Right cardiac atrium (tissue), 5 donors: ENCODE measurements around the gene SLC15A2. TPM values are rescaled to one million over a fixed set of nuclear protein-coding genes. Genes with fewer than 3 reads are reported as not detected.

Experiments used
- ATAC-seq, 2 donors: fragments of 200-7000 bp; cut with Tn5 transposase; one replicate each; pipeline versions ENCODE4 v1.8.0 to v1.9.1; 2020; ENCODE audit warnings: moderate library complexity in 2 of 2, mild to moderate bottlenecking in 1 of 2
- DNase-seq, 3 donors: peaks; one replicate each; pipeline ENCODE4 v3.0.0-alpha.2; 2020
- H3K27ac ChIP-seq: one replicate; pipeline ENCODE4 v1.5.1; 2013; ENCODE audit warnings: mild to moderate bottlenecking, low read length, control low read depth, moderate library complexity
- H3K27me3 ChIP-seq: one replicate; pipeline ENCODE4 v1.6.1; 2013; ENCODE audit not compliant: control insufficient read depth, insufficient read depth
- H3K4me1 ChIP-seq: one replicate; pipeline ENCODE4 v1.6.1; 2013; ENCODE audit warnings: low read length; ENCODE audit not compliant: control insufficient read depth, insufficient read depth
- H3K4me3 ChIP-seq: one replicate; pipeline ENCODE4 v1.5.1; 2013; ENCODE audit warnings: low read length, control low read depth
- H3K9me3 ChIP-seq: one replicate; pipeline ENCODE4 v1.6.1; 2013; ENCODE audit warnings: low read length; ENCODE audit not compliant: control insufficient read depth
- WGBS: extraction: QIAGEN DNeasy Blood & Tissue Kit; methylation state at CpG from one replicate; pipeline ENCODE4 v1.1.7; 2013; 5-methylcytosine and 5-hydroxymethylcytosine counted together
- intact Hi-C, 4 donors: fragments of 100-400 bp; cut with DNase I; formaldehyde crosslinking; loops; one replicate each; pipeline versions ENCODE4 v1.11.0 to v1.14.0; 2022 to 2023
- polyA plus RNA-seq: library from polyadenylated mRNA; stranded (reverse); fragments of 200-250 nt; gene quantifications from one replicate; pipeline ENCODE4 v1.2.3, GENCODE V29; 2013
- total RNA-seq, 4 donors: library from RNA; stranded (reverse); fragmentation: NEBNext Ultra II Directional; extraction: Animal tissue kit (Norgen Biotek cat#: 25700); gene quantifications; one replicate each; pipeline ENCODE4 v1.2.1, GENCODE V29; 2021
- donor health status: healthy with polysubstance abuse.
- donor health status: DM: no; HTN: yes; CAD: no.
- donor health status: DM: no; HTN: no; CAD: no.
- donor health status: DM: no; HTN: yes; CAD: no; lungs with severe emphysema.
- donor health status: DM: yes; HTN: yes; CAD: no.

SLC15A2 gene
- total and polyA plus RNA-seq, 5 donors: 0.56 to 8.5 (median 5.1) TPM

DNA sequence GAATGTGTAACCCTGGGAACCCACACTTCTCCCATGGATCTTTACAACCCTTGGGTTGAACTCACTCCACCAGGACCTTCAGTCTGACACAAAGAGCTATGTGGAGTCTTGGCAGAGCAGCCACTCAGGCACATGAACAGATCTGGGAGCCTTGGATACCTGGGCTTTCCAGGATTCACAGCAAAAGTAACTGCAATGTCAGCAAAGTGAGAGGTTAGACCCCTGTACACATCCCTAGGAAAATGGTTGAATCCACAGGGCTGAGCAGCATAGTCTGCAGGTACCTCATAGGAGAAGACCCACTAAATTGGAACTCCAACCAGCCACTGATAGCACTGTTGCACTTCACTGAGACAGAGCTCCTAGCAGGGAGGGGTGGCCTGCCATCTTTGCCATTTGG is 68.2 kb downstream of the SLC15A2 start:
- ATAC-seq (no peak), DNase-seq (peak in 1 of 3 donors; percentile 19)
- Histone ChIP-seq H3K4me3 (no peak overlapping the region), H3K27ac (no peak overlapping the region), H3K4me1 (no peaks in the 10 kb centered on the region), H3K9me3 (no peaks in the 10 kb centered on the region), H3K27me3 (no peaks in the 10 kb centered on the region)
- intact Hi-C loops: no loop called here

DNA sequence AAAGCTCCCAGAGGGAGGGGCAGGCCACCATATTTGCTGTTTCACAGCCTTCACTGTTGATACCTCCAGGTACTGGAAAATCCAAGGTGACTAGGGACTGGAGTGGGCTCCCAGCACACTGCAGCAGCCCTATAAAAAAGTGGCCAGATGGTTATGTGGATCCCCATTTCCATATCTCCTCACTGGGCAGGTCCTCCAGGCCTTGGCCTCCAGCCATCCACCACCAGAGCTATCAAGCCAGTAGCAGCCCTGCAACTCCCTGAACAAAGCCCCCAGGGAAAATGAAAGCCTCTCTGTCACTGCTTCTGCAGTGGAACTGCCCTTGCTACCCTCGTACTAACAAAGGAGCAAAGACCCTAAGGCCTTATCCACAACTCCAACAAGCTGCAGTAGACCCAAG is 69.4 kb downstream of the SLC15A2 start:
- Histone ChIP-seq H3K9me3 (no peaks in the 10 kb centered on the region), H3K27me3 (no peaks in the 10 kb centered on the region), H3K4me1 (no peaks in the 10 kb centered on the region), H3K4me3 (no peak overlapping the region), H3K27ac (no peak overlapping the region)
- no peak for ATAC-seq
- WGBS: 46% methylated on average over 1 of the region's 1 CpG
- intact Hi-C loops: no loop called here
- peak in 1 of 3 donors; percentile 42 for DNase-seq

DNA sequence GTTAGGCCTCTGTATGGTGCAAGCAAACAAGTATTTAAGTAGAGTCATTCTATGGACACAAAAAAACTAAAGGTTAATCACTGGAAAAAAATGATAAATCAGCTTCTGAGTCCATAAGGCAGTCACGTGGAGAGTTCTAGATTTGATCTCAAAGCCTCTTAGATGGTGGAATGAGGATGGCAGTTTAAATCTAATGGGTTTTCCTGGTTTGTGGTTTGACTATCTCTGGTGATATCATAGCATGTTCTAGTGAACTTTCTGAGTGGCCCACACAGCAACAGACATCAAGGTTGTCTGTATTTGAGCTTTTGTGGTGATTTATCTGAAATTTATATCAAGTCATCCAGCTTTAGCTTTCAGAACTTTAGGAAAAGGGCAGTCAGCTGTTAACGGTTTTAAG is 75.4 kb downstream of the SLC15A2 start:
- no peak for DNase-seq
- Histone ChIP-seq H3K9me3 (no peaks in the 10 kb centered on the region), H3K4me1 (no peaks in the 10 kb centered on the region), H3K27me3 (no peaks in the 10 kb centered on the region), H3K4me3 (no peak overlapping the region), H3K27ac (no peak overlapping the region)
- 76% methylated on average over 2 of the region's 2 CpGs for WGBS
- intact Hi-C loops: no loop called here
- ATAC-seq: no peak

DNA sequence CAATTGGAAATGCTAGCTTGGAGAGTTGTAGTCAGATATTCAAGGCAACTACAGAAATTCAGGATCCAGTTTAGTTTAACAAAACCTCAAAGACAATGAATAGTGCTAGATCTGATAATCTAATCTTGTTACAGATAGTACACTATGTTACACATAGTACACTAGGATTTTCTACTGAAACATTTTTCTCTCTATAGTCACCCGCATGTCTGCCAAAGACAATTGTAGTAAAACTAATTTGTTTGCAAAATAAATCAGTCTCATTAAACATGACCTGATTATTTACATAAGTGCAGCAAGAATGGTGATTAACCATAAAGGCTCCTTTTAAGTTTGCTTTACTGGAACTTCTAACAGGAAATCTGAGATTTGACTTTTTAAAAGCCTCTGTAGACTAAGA is 75.8 kb downstream of the SLC15A2 start:
- 89% methylated on average over 1 of the region's 1 CpG for WGBS
- Histone ChIP-seq H3K27me3 (no peaks in the 10 kb centered on the region), H3K4me1 (no peaks in the 10 kb centered on the region), H3K27ac (no peak overlapping the region), H3K9me3 (no peaks in the 10 kb centered on the region), H3K4me3 (no peak overlapping the region)
- ATAC-seq (no peak), DNase-seq (no peak)
- intact Hi-C loops: no loop called here

DNA sequence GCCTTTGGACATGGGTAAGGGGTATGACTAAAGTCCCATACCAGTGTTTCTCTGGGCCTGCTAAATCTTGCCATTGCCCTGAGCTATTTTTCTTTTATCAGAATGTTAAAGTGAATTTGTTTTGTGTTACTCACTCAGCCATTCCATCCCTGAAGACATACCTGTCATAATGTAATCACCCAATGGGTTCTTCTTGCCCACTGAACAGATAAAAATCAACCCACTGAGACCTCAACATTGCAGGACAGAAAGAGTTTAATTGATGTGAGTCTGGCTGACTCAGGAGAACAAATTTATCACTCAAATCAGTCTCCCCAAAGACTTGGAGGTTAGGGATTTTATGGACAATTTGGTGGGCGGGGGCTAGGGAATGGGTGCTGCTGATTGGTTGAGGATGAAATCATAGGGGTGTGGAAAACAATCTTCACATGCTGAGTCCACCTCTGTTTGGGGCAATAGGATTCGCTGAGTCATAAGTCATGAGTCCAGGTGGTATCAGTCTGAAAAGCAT is 80.5 kb downstream of the SLC15A2 start:
- Histone ChIP-seq H3K9me3 (no peaks in the 10 kb centered on the region), H3K4me3 (no peak overlapping the region), H3K27me3 (no peaks in the 10 kb centered on the region), H3K4me1 (no peaks in the 10 kb centered on the region), H3K27ac (no peak overlapping the region)
- ATAC-seq: no peak
- intact Hi-C loops: no loop called here
- WGBS: 89% methylated on average over 2 of the region's 2 CpGs
- no peak for DNase-seq

DNA sequence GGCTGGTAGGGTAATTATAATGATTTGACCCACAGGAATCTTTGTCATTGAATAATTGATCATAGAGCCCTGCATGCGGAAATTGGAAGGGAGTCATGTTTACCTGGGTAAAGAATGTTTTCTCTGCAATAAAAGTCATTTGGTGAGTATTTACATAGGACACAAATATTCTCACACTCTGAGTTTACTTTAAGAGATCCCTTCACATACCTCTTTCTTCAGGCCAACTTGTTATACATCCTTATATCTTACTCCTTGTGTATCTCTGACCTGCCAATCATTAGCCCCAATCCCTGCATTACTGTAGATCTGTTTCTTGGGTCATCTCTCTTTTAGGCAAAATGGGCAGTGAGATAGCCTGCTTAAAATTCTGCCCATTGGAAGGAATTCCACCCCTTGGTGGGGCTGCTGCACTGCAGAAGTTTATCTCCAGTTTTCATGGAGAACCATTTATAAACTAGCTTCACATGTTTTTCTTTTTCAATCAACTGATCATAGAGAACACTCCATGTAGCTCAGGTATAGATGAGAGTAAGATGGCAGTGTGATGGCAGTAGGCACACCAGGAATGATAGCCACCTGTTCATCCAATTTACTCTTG is 81.6 kb downstream of the SLC15A2 start:
- WGBS: 92% methylated on average over 1 of the region's 1 CpG
- intact Hi-C loops: no loop called here
- no peaks in the 10 kb centered on the region for H3K27me3 ChIP-seq

DNA sequence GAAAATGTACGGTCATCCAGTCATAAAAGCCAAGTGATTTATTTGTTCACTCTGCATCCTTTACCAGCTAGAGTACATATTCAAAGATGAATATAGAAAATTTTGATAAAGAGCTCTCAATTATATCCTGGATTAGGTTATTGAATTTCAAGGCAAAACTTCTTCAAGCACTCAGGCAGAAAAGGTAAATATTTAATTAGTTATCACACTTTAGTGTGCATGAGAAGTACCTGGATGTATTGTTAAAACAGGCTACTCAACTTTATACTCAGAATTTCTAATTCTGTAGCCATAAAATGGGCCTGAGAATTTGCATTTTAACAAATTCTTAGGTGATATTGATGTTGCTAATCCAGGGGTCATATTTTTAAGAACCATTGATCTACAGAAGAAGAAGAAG is 82.5 kb downstream of the SLC15A2 start:
- Histone ChIP-seq H3K27ac (no peak overlapping the region), H3K27me3 (no peaks in the 10 kb centered on the region), H3K4me1 (no peaks in the 10 kb centered on the region), H3K4me3 (no peak overlapping the region), H3K9me3 (no peaks in the 10 kb centered on the region)
- DNase-seq (no peak), ATAC-seq (no peak)
- 96% methylated on average over 1 of the region's 1 CpG for WGBS
- intact Hi-C loops: no loop called here

More for the DNA sequence above, 81.6 kb downstream of the SLC15A2 start:
- no peak overlapping the region for H3K27ac ChIP-seq
- no peaks in the 10 kb centered on the region for H3K4me1 ChIP-seq
- no peak for DNase-seq
- ATAC-seq: no peak
- no peaks in the 10 kb centered on the region for H3K9me3 ChIP-seq
- no peak overlapping the region for H3K4me3 ChIP-seq

DNA sequence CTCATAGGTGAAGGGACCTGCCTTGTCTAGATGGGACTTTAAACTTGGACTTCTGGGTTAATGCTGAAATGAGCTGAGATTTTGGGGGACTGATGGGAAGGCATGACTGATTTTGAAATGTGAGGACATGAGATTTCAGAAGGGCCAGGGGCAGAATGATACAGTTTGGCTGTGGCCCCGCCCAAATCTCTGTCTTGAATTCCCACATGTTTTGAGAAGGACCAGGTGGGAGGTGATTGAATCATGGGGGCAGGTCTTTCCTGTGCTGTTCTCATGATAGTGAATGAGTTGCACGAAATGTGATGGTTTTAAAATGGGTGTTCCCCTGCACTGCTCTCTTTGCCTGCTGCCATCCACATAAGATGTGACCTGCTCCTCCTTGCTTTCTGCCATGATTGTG is 85.0 kb downstream of the SLC15A2 start:
- ATAC-seq: no peak
- H3K27me3 ChIP-seq: no peaks in the 10 kb centered on the region
- no peak overlapping the region for H3K4me3 ChIP-seq
- 72% methylated on average over 2 of the region's 2 CpGs for WGBS
- intact Hi-C loops: no loop called here
- H3K9me3 ChIP-seq: no peaks in the 10 kb centered on the region
- DNase-seq: no peak
- H3K4me1 ChIP-seq: no peaks in the 10 kb centered on the region
- H3K27ac ChIP-seq: no peak overlapping the region

DNA sequence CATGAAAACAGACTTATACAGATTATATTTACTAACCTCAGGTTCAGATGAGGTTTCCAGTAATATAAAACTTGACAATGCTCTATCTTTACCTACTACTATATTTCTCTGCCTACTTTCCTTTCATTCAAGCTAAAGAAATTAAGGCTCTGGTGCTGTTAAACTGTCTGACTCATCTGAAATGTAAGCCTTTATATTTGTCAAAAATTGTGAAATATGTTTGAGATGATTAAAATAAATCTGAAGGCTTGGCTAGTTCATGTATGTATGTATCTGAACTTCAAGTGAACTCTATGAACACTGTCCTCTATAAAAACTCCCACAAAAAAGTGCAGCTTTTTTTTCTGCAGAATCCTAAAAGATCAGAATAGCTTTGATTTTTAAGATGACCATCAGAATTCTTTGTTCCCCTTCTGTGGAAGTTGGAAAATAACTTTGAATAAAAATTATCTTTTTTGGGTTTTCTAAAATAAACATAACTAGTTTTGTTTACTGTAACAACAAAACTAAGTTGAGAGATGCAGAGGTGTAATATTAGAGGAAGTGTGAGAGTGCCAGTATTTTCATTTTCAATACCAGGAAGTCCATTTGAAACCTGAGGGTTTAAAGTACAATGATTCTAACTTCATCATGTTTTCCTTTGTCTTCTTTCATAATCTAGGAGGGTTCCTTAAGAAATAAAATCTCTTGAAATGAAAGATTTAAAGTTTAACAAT is 85.7 kb downstream of the SLC15A2 start:
- Histone ChIP-seq H3K27ac (no peak overlapping the region), H3K4me1 (no peaks in the 10 kb centered on the region), H3K27me3 (no peaks in the 10 kb centered on the region), H3K4me3 (no peak overlapping the region), H3K9me3 (no peaks in the 10 kb centered on the region)
- ATAC-seq (no peak), DNase-seq (no peak)
- intact Hi-C loops: no loop called here

DNA sequence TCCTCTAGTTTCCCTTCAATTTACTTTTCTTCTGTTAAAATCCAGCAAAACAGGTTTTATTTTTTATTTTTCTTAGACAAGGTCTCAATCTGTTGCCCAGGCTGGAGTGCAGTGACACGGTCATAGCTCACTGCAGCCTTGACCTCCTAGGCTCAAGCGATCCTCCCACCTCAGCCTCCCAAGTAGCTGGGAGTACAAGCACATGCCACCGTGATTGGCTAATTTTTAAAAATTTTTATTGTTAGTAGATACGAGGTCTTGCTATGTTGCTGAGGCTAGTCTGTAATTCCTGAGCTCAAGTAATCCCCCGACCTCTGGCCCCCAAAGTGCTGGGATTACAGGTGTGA is 86.2 kb downstream of the SLC15A2 start:
- no peaks in the 10 kb centered on the region for H3K27me3 ChIP-seq
- H3K27ac ChIP-seq: no peak overlapping the region
- 75% methylated on average over 5 of the region's 5 CpGs for WGBS
- intact Hi-C loops: no loop called here
- ATAC-seq (no peak), DNase-seq (no peak)
- H3K9me3 ChIP-seq: no peaks in the 10 kb centered on the region
- no peak overlapping the region for H3K4me3 ChIP-seq
- no peaks in the 10 kb centered on the region for H3K4me1 ChIP-seq

DNA sequence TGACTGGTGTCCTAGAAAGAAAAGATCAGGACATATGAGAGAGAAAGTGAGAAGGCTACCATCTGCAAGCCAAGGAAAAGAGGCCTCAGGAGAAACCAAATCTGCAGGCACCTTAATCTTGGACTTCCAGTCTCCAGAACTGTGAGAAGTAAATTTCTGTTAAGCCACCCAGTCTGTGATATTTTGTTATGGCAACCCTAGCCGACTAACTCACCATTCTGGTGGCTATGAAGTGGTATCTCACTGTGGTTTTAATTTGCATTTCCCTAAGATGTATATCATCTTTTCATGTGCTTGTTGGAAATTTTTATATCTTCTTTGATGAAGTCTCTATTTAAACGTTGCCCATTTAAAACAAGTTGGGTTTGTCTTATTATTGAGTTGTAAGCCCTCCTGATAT is 87.3 kb downstream of the SLC15A2 start:
- Histone ChIP-seq H3K4me1 (no peaks in the 10 kb centered on the region), H3K27ac (no peak overlapping the region), H3K27me3 (no peaks in the 10 kb centered on the region), H3K4me3 (no peak overlapping the region), H3K9me3 (no peaks in the 10 kb centered on the region)
- ATAC-seq (no peak), DNase-seq (no peak)
- 84% methylated on average over 2 of the region's 2 CpGs for WGBS
- intact Hi-C loops: no loop called here

DNA sequence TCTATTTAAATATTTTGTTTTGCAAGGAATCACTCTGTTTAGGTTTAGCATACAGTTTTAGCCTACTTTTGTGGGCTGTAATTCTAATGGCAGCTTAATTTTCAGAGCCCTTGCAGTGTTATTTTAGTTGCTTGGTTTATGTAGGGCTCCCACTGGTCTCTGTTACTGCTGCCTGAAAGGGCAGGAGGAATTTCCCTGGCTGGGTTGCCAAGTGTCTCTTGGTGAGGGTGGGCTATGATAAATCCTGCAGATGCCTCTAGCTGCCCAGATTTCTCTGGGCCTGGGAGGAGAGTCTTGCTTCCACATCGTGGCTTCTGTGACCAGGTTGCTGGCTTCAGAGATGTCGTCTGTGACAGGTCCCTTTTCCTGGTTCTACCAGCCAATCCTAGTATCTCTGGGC is 91.6 kb downstream of the SLC15A2 start:
- Histone ChIP-seq H3K4me1 (no peaks in the 10 kb centered on the region), H3K4me3 (no peak overlapping the region), H3K27me3 (no peaks in the 10 kb centered on the region), H3K9me3 (no peaks in the 10 kb centered on the region), H3K27ac (no peak overlapping the region)
- 78% methylated on average over 2 of the region's 2 CpGs for WGBS
- intact Hi-C loops: no loop called here
- no peak for ATAC-seq
- DNase-seq: no peak
